ENCODE measurements around the gene NOP14. TPM values are rescaled to one million over a fixed set of nuclear protein-coding genes. Genes with fewer than 3 reads are reported as not detected.

Gene NOP14
- polyA plus RNA-seq, 4 donors, result 10.0 to 26.3 (median 17.9) TPM

- Histone ChIP-seq H3K9me3 (ENCODE audit: control insufficient read depth in 2 of 2, insufficient read depth in 1 of 2, low read depth in 1 of 2, low read length in 1 of 2) (no peaks in the 10 kb centered on the region), H3K27me3 (ENCODE audit: control insufficient read depth in 3 of 3, insufficient read depth in 3 of 3, low read length in 3 of 3) (no peaks in the 10 kb centered on the region), H3K36me3 (ENCODE audit: control insufficient read depth in 3 of 3, insufficient read depth in 2 of 3, low read depth in 1 of 3, low read length in 3 of 3) (peaks cover 2 to 72% (median 3%) of the 10 kb centered on the region in 3 donors), H3K4me1 (ENCODE audit: control insufficient read depth in 3 of 3, insufficient read depth in 2 of 3, low read depth in 1 of 3, low read length in 2 of 3) (peaks cover 0 to 22% (median 5%) of the 10 kb centered on the region in 3 donors), H3K27ac (ENCODE audit: low read depth in 1 of 3, low read length in 2 of 3) (no peak overlapping the region), H3K4me3 (ENCODE audit: low read depth in 1 of 3, low read length in 3 of 3) (no peak overlapping the region)
- no peak for DNase-seq
- 68 to 77% (median 75%) methylated on average over 23 of the region's 23 CpGs for WGBS, 3 donors
- FAIRE-seq, result no peak
Observed at GRCh38 chr4:2937146-2937857, 25.9 kb downstream of the NOP14 start.

GRCh38 chr4:2936773-2937145 is 26.4 kb downstream of the NOP14 start:
- Histone ChIP-seq H3K4me1 (ENCODE audit: control insufficient read depth in 3 of 3, insufficient read depth in 2 of 3, low read depth in 1 of 3, low read length in 2 of 3) (peaks cover 0 to 23% (median 5%) of the 10 kb centered on the region in 3 donors), H3K9me3 (ENCODE audit: control insufficient read depth in 2 of 2, insufficient read depth in 1 of 2, low read depth in 1 of 2, low read length in 1 of 2) (no peaks in the 10 kb centered on the region), H3K36me3 (ENCODE audit: control insufficient read depth in 3 of 3, insufficient read depth in 2 of 3, low read depth in 1 of 3, low read length in 3 of 3) (peaks cover 2 to 72% (median 3%) of the 10 kb centered on the region in 3 donors), H3K4me3 (ENCODE audit: low read depth in 1 of 3, low read length in 3 of 3) (no peak overlapping the region), H3K27me3 (ENCODE audit: control insufficient read depth in 3 of 3, insufficient read depth in 3 of 3, low read length in 3 of 3) (no peaks in the 10 kb centered on the region), H3K27ac (ENCODE audit: low read depth in 1 of 3, low read length in 2 of 3) (no peak overlapping the region)
- FAIRE-seq, result no peak
- 59 to 71% (median 62%) methylated on average over 6 of the region's 6 CpGs for WGBS, 3 donors
- DNase-seq, result no peak

GRCh38 chr4:2935762-2936743 is 27.2 kb downstream of the NOP14 start:
- DNase-seq (no peak), FAIRE-seq (no peak)
- H3K4me3 ChIP-seq (ENCODE audit: low read depth in 1 of 3, low read length in 3 of 3), result peak overlapping the region in 2 of 3 donors; percentile 65 to 76
- peaks cover 2 to 72% (median 3%) of the 10 kb centered on the region in 3 donors for H3K36me3 ChIP-seq (ENCODE audit: control insufficient read depth in 3 of 3, insufficient read depth in 2 of 3, low read depth in 1 of 3, low read length in 3 of 3)
- H3K4me1 ChIP-seq (ENCODE audit: control insufficient read depth in 3 of 3, insufficient read depth in 2 of 3, low read depth in 1 of 3, low read length in 2 of 3), result peaks cover 0 to 23% (median 5%) of the 10 kb centered on the region in 3 donors
- 57 to 66% (median 65%) methylated on average over 20 of the region's 20 CpGs for WGBS, 3 donors
- no peaks in the 10 kb centered on the region for H3K27me3 ChIP-seq (ENCODE audit: control insufficient read depth in 3 of 3, insufficient read depth in 3 of 3, low read length in 3 of 3)
- H3K9me3 ChIP-seq (ENCODE audit: control insufficient read depth in 2 of 2, insufficient read depth in 1 of 2, low read depth in 1 of 2, low read length in 1 of 2), result no peaks in the 10 kb centered on the region
- peak overlapping the region in 1 of 3 donors; percentile 82 for H3K27ac ChIP-seq (ENCODE audit: low read depth in 1 of 3, low read length in 2 of 3)

- H3K4me1 ChIP-seq (ENCODE audit: control insufficient read depth in 3 of 3, insufficient read depth in 2 of 3, low read depth in 1 of 3, low read length in 2 of 3), result peaks cover 0 to 23% (median 5%) of the 10 kb centered on the region in 3 donors
- peak overlapping the region; percentile 39 to 83 (median 82) for H3K27ac ChIP-seq (ENCODE audit: low read depth in 1 of 3, low read length in 2 of 3)
- FAIRE-seq (no peak), DNase-seq (peak; percentile 90 to 97)
- WGBS, 3 donors, result 0% methylated on average over 54 to 70 of the region's 70 CpGs
- peaks cover 0 to 72% (median 5%) of the 10 kb centered on the region in 3 donors for H3K36me3 ChIP-seq (ENCODE audit: control insufficient read depth in 3 of 3, insufficient read depth in 2 of 3, low read depth in 1 of 3, low read length in 3 of 3)
- H3K27me3 ChIP-seq (ENCODE audit: control insufficient read depth in 3 of 3, insufficient read depth in 3 of 3, low read length in 3 of 3), result no peaks in the 10 kb centered on the region
- peak overlapping the region; percentile 65 to 85 (median 76) for H3K4me3 ChIP-seq (ENCODE audit: low read depth in 1 of 3, low read length in 3 of 3)
- no peaks in the 10 kb centered on the region for H3K9me3 ChIP-seq (ENCODE audit: control insufficient read depth in 2 of 2, insufficient read depth in 1 of 2, low read depth in 1 of 2, low read length in 1 of 2)
Observed at GRCh38 chr4:2934813-2935761, 28.1 kb downstream of the NOP14 start.

- DNase-seq (peak; percentile 45 to 67), FAIRE-seq (no peak)
- Histone ChIP-seq H3K27me3 (ENCODE audit: control insufficient read depth in 3 of 3, insufficient read depth in 3 of 3, low read length in 3 of 3) (no peaks in the 10 kb centered on the region), H3K27ac (ENCODE audit: low read depth in 1 of 3, low read length in 2 of 3) (peak overlapping the region in 2 of 3 donors; percentile 33 to 82), H3K9me3 (ENCODE audit: control insufficient read depth in 2 of 2, insufficient read depth in 1 of 2, low read depth in 1 of 2, low read length in 1 of 2) (no peaks in the 10 kb centered on the region), H3K4me1 (ENCODE audit: control insufficient read depth in 3 of 3, insufficient read depth in 2 of 3, low read depth in 1 of 3, low read length in 2 of 3) (peaks cover 0 to 23% (median 5%) of the 10 kb centered on the region in 3 donors), H3K4me3 (ENCODE audit: low read depth in 1 of 3, low read length in 3 of 3) (peak overlapping the region; percentile 71 to 85 (median 76)), H3K36me3 (ENCODE audit: control insufficient read depth in 3 of 3, insufficient read depth in 2 of 3, low read depth in 1 of 3, low read length in 3 of 3) (peaks cover 0 to 70% (median 6%) of the 10 kb centered on the region in 3 donors)
- 1 to 2% (median 2%) methylated on average over 41 to 87 of the region's 93 CpGs for WGBS, 3 donors
Observed at GRCh38 chr4:2934077-2934812, 29.0 kb downstream of the NOP14 start.

- Histone ChIP-seq H3K27ac (ENCODE audit: low read depth in 1 of 3, low read length in 2 of 3) (peak overlapping the region; percentile 27 to 71 (median 33)), H3K9me3 (ENCODE audit: control insufficient read depth in 2 of 2, insufficient read depth in 1 of 2, low read depth in 1 of 2, low read length in 1 of 2) (no peaks in the 10 kb centered on the region), H3K27me3 (ENCODE audit: control insufficient read depth in 3 of 3, insufficient read depth in 3 of 3, low read length in 3 of 3) (no peaks in the 10 kb centered on the region), H3K4me3 (ENCODE audit: low read depth in 1 of 3, low read length in 3 of 3) (peak overlapping the region; percentile 71 to 85 (median 76)), H3K36me3 (ENCODE audit: control insufficient read depth in 3 of 3, insufficient read depth in 2 of 3, low read depth in 1 of 3, low read length in 3 of 3) (peaks cover 0 to 69% (median 10%) of the 10 kb centered on the region in 3 donors), H3K4me1 (ENCODE audit: control insufficient read depth in 3 of 3, insufficient read depth in 2 of 3, low read depth in 1 of 3, low read length in 2 of 3) (peaks cover 0 to 23% (median 5%) of the 10 kb centered on the region in 3 donors)
- DNase-seq (no peak), FAIRE-seq (no peak)
- 15 to 22% (median 19%) methylated on average over 19 to 31 of the region's 31 CpGs for WGBS, 3 donors
Observed at GRCh38 chr4:2933566-2934076, 29.6 kb downstream of the NOP14 start.

- FAIRE-seq, result no peak
- Histone ChIP-seq H3K27ac (ENCODE audit: low read depth in 1 of 3, low read length in 2 of 3) (peak overlapping the region in 2 of 3 donors; percentile 27 to 71), H3K36me3 (ENCODE audit: control insufficient read depth in 3 of 3, insufficient read depth in 2 of 3, low read depth in 1 of 3, low read length in 3 of 3) (peaks cover 0 to 69% (median 11%) of the 10 kb centered on the region in 3 donors), H3K4me3 (ENCODE audit: low read depth in 1 of 3, low read length in 3 of 3) (peak overlapping the region in 2 of 3 donors; percentile 71 to 76), H3K4me1 (ENCODE audit: control insufficient read depth in 3 of 3, insufficient read depth in 2 of 3, low read depth in 1 of 3, low read length in 2 of 3) (peaks cover 0 to 29% (median 5%) of the 10 kb centered on the region in 3 donors), H3K27me3 (ENCODE audit: control insufficient read depth in 3 of 3, insufficient read depth in 3 of 3, low read length in 3 of 3) (no peaks in the 10 kb centered on the region), H3K9me3 (ENCODE audit: control insufficient read depth in 2 of 2, insufficient read depth in 1 of 2, low read depth in 1 of 2, low read length in 1 of 2) (no peaks in the 10 kb centered on the region)
- peak in 1 of 2 donors; percentile 41 for DNase-seq
- 42 to 70% (median 50%) methylated on average over 15 of the region's 15 CpGs for WGBS, 3 donors
Observed at GRCh38 chr4:2932951-2933565, 30.1 kb downstream of the NOP14 start.

All from small intestine (tissue), 7 donors.